Esophagus muscularis mucosa (tissue), 4 donors: ENCODE results near the gene XPO6. TPM values are rescaled to one million over a fixed set of nuclear protein-coding genes. Genes with fewer than 3 reads are reported as not detected.

ENCODE experiments used
- DNase-seq: peaks from one replicate; pipeline ENCODE4 v3.0.0-alpha.2; 2017; ENCODE audit errors: extremely low spot score
- H3K27ac ChIP-seq, 4 donors: fragments of 200-600 bp; sonication (generic); replicated peaks in 1 of 4; 1 replicate in 3 of 4; 2 replicates in 1 of 4; pipeline ENCODE4 v1.5.1; 2016 to 2019; ENCODE audit warnings: mild to moderate bottlenecking in 1 of 4
- H3K27me3 ChIP-seq, 4 donors: fragments of 200-600 bp; sonication (generic); one replicate each; pipeline versions ENCODE4 v1.5.1 to v1.6.0; 2016 to 2019
- H3K36me3 ChIP-seq, 4 donors: fragments of 200-600 bp; sonication (generic); one replicate each; pipeline ENCODE4 v1.5.1; 2016 to 2019
- H3K4me1 ChIP-seq, 4 donors: fragments of 200-600 bp; sonication (generic); one replicate each; pipeline ENCODE4 v1.5.1; 2016 to 2019
- H3K4me3 ChIP-seq, 4 donors: fragments of 200-600 bp; sonication (generic); 1 replicate in 2 of 4; 2 replicates in 2 of 4; pipeline ENCODE4 v1.5.1; 2016 to 2019; ENCODE audit warnings: mild to moderate bottlenecking in 4 of 4, moderate library complexity in 1 of 4
- H3K9me3 ChIP-seq, 4 donors: fragments of 200-600 bp; sonication (generic); 1 replicate in 3 of 4; 2 replicates in 1 of 4; pipeline ENCODE4 v1.5.1; 2016 to 2019
- CTCF ChIP-seq, 3 experiments: fragments of 200-600 bp in 2 of 3; fragments of 450-650 bp in 1 of 3; sonication (generic) in 2 of 3; IDR thresholded peaks; one replicate each; pipeline ENCODE4 v1.5.1; 2017 to 2019; ENCODE audit warnings: antibody characterized with exemption in 3 of 3, mild to moderate bottlenecking in 2 of 3, moderate library complexity in 1 of 3
- EP300 ChIP-seq: sonication (generic); formaldehyde crosslinking; IDR thresholded peaks from one replicate; pipeline ENCODE4 v1.6.1; 2017; ENCODE audit warnings: antibody characterized with exemption
- POLR2A ChIP-seq: fragments of 450-650 bp; IDR thresholded peaks from one replicate; pipeline ENCODE4 v1.6.1; 2017; ENCODE audit warnings: antibody characterized with exemption, moderate library complexity, mild to moderate bottlenecking, low read depth
- POLR2AphosphoS5 ChIP-seq, 2 donors: sonication (generic); formaldehyde crosslinking; IDR thresholded peaks; one replicate each; pipeline ENCODE4 v1.6.1; 2017; ENCODE audit warnings: antibody characterized with exemption in 2 of 2
- WGBS: methylation state at CpG from one replicate; pipeline ENCODE4 v1.1.5; 2018; 5-methylcytosine and 5-hydroxymethylcytosine counted together
- intact Hi-C: fragments of 100-400 bp; cut with DNase I; formaldehyde crosslinking; loops from one replicate; pipeline ENCODE4 v1.15.1; 2023
- total RNA-seq, 4 donors: library from RNA; depleted of rRNA; stranded (reverse); fragments of >200 nt; gene quantifications; one replicate each; pipeline versions ENCODE4 v1.1.0 to v1.2.1, GENCODE V29; 2016

Gene XPO6
- total RNA-seq, 4 donors from 2014 or later: 39.0 to 68.3 (median 51.1) TPM

GRCh38 chr16:28126684-28127620 lies 84.8 kb downstream of the XPO6 start:
- Histone ChIP-seq H3K27me3 (no peaks in the 10 kb centered on the region), H3K4me1 (peaks cover 0 to 22% (median 20%) of the 10 kb centered on the region in 4 donors), H3K9me3 (no peaks in the 10 kb centered on the region), H3K4me3 (no peak overlapping the region), H3K36me3 (peaks cover 54 to 99% (median 89%) of the 10 kb centered on the region in 4 donors), H3K27ac (no peak overlapping the region)
- no peak for DNase-seq
- TF ChIP-seq EP300 (no peak), POLR2AphosphoS5 (IDR thresholded peaks at IDR 0.05) (no peak), CTCF (IDR thresholded peaks at IDR 0.05) (no peak), POLR2A (no peak)
- intact Hi-C loops: no loop called here
- 95% methylated on average over 14 of the region's 14 CpGs for WGBS

GRCh38 chr16:28125592-28125991 lies 86.2 kb downstream of the XPO6 start:
- Histone ChIP-seq H3K36me3 (peaks cover 60 to 99% (median 88%) of the 10 kb centered on the region in 4 donors), H3K27ac (no peak overlapping the region), H3K4me3 (no peak overlapping the region), H3K9me3 (no peaks in the 10 kb centered on the region), H3K27me3 (no peaks in the 10 kb centered on the region), H3K4me1 (peaks cover 0 to 10% (median 9%) of the 10 kb centered on the region in 4 donors)
- no peak for DNase-seq
- TF ChIP-seq POLR2AphosphoS5 (IDR thresholded peaks at IDR 0.05) (no peak), EP300 (no peak), POLR2A (no peak), CTCF (IDR thresholded peaks at IDR 0.05) (no peak)
- WGBS: 94% methylated on average over 16 of the region's 16 CpGs
- intact Hi-C loops: no loop called here

DNA sequence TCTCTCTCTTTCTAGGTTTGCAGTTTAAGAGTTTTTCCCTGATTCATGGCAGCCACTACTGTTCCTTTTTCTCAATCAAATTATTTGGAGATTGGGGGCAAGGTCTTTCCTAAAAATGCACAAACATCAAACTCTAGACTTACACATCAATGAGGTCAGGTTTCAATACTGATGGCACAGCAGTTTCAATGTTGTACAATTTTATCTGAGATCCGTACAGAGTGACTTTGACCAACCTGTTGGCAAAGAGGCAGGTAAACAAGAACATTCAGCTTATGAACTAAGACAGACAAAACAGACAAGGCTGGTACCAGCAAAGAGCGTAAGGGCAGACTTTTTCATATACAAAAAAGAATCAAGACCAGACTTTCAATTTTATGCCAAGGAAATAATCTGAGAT lies 90.2 kb downstream of the XPO6 start:
- DNase-seq: no peak
- WGBS: 91% methylated on average over 2 of the region's 2 CpGs
- peaks cover 58 to 98% (median 77%) of the 10 kb centered on the region in 4 donors for H3K36me3 ChIP-seq

GRCh38 chr16:28120754-28121153 lies 91.0 kb downstream of the XPO6 start:
- Histone ChIP-seq H3K9me3 (no peaks in the 10 kb centered on the region), H3K27me3 (no peaks in the 10 kb centered on the region), H3K4me1 (no peaks in the 10 kb centered on the region), H3K36me3 (peaks cover 60 to 98% (median 78%) of the 10 kb centered on the region in 4 donors), H3K27ac (no peak overlapping the region), H3K4me3 (no peak overlapping the region)
- DNase-seq: no peak
- WGBS: 87% methylated on average over 3 of the region's 3 CpGs
- no peak for TF ChIP-seq CTCF (IDR thresholded peaks at IDR 0.05)
- TF ChIP-seq POLR2A: no peak
- no peak for TF ChIP-seq EP300
- TF ChIP-seq POLR2AphosphoS5 (IDR thresholded peaks at IDR 0.05): no peak
- intact Hi-C loops: no loop called here

More for the DNA sequence above, 90.2 kb downstream of the XPO6 start:
- Histone ChIP-seq H3K4me3 (no peak overlapping the region), H3K9me3 (no peaks in the 10 kb centered on the region), H3K4me1 (no peaks in the 10 kb centered on the region), H3K27me3 (no peaks in the 10 kb centered on the region), H3K27ac (no peak overlapping the region)
- TF ChIP-seq EP300: no peak
- no peak for TF ChIP-seq POLR2A
- no peak for TF ChIP-seq POLR2AphosphoS5 (IDR thresholded peaks at IDR 0.05)
- no peak for TF ChIP-seq CTCF (IDR thresholded peaks at IDR 0.05)
- intact Hi-C loops: no loop called here
